HT-29 (cell line): ENCODE results near the gene GPR142. TPM values are rescaled to one million over a fixed set of nuclear protein-coding genes. Genes with fewer than 3 reads are reported as not detected.

ENCODE experiments used
- DNase-seq: peaks from one replicate; pipeline ENCODE4 v3.0.0-alpha.2; 2015; ENCODE audit warnings: low spot score
- total RNA-seq: library from RNA; depleted of rRNA; stranded (reverse); fragments of >200 nt; shearing (Covaris generic); gene quantifications from 2 replicates; pipeline ENCODE4 v1.2.3, GENCODE V29; 2014

Gene GPR142
- total RNA-seq, 1 experiment from 2014 or later, result 0.15 TPM

GRCh38 chr17:74369665-74370490 is 2.6 kb downstream of the GPR142 start:
- DNase-seq, result no peak

DNA sequence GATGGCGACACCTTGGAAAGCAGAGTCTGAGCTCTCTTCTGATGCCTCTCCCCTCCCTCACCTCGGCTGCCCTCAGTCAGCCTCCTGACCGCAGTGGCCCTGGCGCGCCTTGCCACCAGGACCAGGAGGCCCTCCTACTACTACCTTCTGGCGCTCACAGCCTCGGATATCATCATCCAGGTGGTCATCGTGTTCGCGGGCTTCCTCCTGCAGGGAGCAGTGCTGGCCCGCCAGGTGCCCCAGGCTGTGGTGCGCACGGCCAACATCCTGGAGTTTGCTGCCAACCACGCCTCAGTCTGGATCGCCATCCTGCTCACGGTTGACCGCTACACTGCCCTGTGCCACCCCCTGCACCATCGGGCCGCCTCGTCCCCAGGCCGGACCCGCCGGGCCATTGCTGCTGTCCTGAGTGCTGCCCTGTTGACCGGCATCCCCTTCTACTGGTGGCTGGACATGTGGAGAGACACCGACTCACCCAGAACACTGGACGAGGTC is 4.4 kb downstream of the GPR142 start:
- DNase-seq, result no peak

- DNase-seq, result no peak
Observed at GRCh38 chr17:74372426-74372825, 5.1 kb downstream of the GPR142 start.

DNA sequence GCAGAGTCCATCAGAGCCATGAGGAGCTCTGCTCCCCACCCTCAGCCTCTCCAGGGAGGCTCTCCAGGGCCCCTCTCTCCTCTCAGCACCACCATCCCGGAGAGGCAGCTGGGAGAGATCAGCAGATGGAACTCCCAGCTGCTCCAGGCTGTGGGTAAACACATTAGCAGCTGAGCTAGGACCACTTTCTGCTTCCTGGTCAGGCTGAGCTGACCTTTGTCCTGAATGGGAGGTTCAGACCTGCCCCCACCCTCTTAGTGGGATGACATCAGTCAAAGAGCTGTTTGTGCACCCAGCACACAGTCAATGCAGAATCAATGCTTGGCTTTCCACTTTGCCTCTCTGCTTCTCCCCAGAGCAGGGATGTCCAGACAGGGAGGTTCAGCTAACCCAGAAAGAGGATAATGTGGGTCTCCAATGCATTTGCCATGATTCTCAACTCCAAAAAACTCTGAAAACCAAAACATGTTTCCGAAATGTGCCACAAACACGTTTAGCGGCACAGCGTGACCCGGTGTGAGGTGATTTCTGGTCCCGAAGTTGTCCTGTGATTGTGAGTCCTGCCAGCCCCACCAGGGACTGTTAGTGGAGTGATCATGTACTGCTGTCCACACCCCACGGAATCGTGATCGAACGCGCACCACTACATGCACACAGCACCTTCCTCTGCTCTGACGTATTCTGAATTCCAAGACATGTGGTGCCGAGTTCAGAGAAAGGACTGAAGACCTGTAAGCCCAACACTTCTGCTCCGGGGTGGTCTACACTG is 6.7 kb downstream of the GPR142 start:
- DNase-seq, result peak; percentile 65

GRCh38 chr17:74374858-74375257 is 7.6 kb downstream of the GPR142 start:
- DNase-seq, result no peak

DNA sequence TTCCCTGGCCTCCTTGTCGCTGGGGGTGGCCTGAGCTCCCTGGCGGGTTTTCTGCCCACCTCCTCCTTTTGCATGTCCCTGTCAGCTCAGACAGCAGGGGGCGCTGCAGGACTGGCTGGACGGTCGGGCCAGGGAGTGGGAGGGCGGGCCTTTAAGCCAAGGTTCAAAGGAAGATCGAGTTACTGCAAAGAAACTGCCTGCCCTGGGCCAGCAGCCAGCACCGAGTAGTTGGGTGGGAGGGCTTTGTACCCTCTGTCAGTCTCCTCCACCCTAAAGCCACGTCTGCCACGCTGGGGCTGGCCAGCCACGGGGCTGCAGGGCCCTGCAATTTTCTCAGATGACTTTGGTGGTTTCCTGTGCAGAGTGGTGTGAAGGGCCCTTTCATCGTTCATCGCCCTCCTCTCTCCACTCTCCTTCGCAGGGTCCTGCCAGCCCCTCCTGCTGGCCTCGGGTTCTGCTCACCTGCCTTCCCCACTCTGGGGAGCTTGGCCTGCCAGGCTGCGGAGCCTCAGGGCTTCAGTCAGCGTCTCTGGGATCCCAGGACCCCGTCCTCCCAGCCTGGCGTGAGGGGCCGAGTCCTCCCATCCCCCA is 12.3 kb downstream of the GPR142 start:
- peak; percentile 89 for DNase-seq

DNA sequence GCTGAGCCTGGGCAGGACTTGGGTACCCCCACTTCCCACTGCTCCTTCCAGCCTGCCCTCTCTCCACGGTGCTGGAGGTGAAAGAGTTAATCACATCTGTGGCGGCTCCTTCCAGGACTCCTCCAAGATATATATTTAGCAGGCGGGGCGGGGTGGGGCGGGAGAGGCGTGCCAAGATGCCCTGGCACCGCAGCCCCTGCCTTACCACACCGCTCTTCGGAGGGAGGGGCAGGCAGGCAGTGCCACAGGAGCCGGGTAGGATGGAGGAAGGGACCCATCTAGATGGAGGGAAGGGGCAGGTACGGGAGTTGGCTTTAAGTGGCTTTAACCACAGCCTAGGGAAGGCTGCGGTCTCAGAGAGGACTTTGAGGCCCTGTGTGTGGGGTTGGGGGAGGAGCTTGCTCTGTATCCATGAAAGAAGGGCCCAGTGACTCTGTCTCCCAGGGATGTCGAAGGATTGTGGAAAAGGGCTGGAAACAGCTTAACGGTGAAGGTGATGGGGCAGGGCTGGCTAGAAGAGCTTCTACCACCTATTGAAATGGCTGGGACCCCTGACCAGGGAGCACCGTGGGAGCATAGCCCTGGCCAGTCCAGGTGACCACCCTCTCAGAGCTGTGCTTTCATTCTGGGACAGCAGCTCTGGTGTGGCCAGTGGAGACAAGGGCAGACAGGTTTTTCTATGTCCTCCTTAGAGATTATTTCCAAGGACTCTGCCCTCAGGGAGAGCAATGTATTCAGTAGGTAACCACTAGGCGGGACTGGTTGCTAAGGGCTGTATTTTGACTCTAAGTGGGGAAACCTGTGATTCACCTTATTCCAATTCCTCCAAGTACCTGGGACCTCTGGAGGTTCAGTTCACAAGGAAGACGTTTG is 13.0 kb downstream of the GPR142 start:
- DNase-seq, result peak; percentile 87

GRCh38 chr17:74380959-74381808 is 13.9 kb downstream of the GPR142 start:
- DNase-seq, result no peak

DNA sequence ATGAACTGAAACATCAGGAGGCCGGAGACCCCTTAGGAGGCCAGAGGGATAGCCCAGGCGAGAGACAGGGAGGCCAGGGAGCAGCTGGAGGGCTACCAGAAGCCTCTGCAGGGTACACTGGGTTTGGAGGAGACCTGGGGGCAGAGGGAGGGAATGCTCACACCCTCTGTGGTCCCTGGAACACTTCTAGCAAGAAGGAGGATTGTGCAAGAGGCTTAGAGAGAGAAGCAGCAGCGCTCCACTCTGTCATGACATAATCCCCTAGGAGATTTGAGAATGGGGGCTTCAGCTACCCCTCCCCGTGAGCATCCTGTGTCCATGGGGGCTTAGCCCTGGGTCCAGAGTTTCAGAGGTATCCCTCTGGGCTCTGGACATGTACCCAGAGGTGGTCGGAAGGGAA is 15.8 kb downstream of the GPR142 start:
- no peak for DNase-seq

DNA sequence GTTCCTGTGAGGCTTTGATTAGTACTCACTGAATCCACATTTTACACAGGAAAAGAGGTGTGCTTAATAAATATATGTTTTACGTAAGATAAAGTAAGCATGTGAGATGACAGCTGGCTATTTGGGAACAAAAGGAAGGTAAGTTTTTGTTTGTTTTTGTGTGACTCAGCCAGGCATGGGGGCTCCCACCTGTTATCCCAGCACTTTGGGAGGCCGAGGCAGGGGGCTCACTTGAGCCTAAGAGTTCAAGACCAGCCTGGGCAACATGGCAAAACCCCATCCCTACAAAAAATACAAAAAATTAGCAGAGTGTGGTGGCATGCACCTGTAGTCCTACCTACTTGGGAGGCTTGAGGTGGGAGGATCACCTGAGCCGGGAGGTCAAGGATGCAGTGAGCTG is 17.9 kb downstream of the GPR142 start:
- DNase-seq, result no peak

DNA sequence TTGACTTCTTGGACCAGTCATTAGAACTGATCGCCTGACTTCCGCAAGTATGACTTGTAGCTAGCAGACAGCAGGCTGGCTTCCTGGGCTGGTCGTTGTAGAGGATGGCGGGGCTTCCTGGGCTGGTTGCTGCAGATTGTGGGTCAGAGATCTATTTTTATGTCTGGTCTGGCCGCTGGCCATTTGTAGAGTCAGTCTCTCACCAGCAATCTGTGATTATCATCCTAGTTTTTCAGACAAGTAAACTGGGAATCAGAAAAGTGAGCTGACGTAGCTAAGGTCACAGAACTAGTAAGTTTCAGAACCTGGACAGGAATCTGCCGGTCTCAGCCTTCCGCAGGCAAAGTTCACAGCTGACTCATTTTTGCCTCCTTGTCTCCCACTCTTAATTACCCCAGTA is 19.1 kb downstream of the GPR142 start:
- DNase-seq, result no peak

DNA sequence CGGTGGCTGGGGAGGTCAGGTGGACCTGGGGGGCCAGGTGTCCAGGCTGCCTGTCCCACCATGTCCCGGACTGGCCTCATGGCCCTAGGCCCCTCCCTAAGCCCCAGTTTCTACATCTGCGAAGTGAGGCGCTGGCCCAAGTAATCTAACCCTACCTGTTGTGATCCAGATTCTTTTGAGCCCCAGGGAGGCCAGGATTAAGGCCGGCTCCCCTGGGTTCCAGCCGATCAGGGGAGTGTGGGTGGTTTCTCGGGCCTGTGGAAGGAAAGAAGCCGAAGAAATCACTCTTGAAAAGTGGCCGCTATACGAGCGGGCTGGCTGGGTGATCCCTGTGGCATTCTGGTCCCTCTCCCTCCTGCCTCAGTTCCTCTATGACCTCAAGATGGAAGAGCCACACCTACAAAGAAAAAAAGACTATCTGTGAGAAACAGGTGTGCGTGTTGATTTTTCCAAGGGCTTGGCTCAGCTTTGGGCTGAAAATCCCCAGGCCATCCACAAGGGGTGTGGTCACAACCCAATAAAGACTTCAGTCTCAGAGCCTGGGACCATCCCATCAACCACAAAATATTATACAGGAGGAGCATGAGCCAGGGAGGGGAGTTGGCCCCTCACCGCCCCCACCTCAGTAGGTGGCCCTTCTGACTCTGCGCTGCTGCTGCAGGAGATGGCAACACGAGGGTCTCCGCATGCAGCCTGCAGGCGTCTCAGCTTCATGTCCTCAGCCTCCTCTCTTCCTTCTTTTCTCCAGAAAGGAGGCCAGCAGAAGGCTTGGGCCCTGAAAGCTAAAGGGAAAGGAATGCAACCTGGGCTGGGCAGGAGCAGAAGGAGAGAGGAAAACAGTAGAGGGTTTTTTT is 20.3 kb downstream of the GPR142 start:
- no peak for DNase-seq

GRCh38 chr17:74389084-74389753 is 21.9 kb downstream of the GPR142 start:
- DNase-seq, result no peak

DNA sequence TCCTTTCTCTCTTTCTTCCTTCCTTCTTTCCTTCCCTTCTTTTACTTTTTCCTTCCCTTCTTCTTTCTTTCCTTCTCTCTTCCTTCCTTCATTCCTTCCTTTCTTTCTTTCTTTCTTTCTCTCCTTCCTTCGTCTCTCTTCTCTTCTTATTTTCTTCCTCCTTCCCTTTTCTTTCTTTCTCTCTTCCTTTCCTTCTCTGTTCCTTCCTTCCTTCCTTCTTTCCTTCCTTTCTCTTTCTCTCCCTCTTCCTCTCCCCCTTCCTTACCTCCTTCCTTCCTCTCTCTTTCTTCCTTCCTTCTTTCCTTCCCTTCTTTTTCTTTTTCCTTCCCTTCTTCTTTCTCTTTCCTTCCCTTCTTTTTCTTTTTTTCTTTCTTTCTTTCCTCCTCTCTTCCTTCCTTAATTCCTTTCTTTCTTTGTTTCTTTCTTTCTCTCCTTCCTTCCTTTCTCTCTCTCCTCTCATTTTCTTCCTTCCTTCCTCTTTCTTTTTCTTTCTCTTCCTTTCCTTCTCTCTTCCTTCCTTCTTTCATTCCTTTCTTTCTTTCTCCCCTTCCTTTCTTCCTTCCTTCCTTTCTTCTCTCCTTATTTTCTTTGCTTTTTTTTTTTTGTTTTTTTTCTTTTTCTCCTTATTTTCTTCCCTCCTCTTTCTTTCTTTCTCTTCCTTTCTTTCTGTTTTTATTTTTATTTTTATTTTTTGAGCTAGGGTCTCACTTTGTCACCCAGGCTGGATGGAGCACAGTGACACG is 22.8 kb downstream of the GPR142 start:
- no peak for DNase-seq

DNA sequence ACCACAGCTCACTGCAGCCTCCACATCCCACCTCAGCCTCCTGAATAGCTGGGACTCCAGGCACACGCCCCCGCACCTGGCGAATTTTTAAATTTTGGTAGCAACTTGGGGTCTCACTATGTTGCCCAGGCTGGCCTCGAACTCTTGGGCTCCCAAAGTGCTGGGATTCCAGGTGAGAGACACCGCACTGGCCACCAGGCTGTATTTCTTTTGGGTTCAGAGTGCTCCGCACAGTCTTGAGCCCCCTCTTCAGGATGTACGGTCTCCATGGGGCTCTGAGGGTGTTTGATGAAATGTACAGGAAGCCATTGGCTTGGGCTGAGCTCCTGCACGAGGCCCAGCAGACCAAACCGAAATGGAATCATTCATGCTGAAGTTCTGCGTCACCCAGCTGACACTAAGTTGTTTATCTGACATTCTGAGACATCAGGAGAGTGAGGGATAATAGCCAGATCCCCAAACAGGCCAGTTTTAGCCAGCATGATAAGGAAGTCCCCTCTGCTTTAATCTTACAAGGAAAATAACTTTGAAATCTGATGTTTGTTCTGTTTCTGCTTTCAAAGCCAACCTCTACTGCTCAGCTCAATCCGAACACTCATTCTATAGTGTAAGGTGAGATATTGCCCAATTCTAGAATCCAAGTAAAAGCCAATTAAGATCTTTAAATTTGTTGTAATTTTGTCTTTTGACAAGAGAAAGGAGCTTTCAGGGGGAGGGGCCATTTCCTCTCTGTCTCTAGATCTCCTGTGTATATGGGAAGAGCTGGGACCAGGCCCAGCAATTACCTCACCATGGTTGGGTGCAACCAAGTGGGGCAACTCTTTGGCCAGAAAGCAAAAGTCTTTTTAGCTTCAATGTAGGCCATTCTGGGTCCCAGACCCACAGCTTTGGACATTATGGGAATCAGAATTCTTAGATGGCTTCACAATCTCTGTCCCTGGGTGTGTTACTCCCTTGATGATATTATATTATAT is 23.7 kb downstream of the GPR142 start:
- no peak for DNase-seq

DNA sequence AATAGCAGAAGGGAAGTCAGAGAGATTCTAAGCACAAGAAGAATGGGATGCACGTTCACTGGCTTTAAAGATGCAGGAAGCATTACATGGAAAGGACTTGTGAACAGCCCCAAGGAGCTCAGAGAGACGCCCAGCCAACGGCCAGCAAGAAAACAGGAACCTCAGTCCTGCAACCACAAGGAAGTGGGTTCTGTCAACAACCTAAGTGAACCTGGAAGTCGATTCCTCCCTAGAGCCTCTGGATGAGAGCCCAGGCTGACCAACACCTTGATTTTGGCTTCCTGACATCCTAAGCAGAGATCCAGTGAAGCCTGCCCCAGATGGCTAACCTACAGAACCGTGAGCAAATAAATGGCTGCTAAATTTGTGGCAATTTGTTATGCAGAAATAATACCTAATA is 24.5 kb downstream of the GPR142 start:
- no peak for DNase-seq

- DNase-seq, result no peak
Observed at GRCh38 chr17:74392848-74393247, 25.5 kb downstream of the GPR142 start.
